Activated CD4-positive, alpha-beta T cell treated with anti-CD3 and anti-CD28 coated beads, Interleukin-2, amount 10 ng/mL, durations not matched to agents 7 days and 5 days (primary cell): Measurements from ENCODE around the gene ZNF205. TPM values are rescaled to one million over a fixed set of nuclear protein-coding genes. Genes with fewer than 3 reads are reported as not detected.

Experiments used
- CTCF ChIA-PET: fragments of 350-600 bp; sonication (Branson Sonifier 250); formaldehyde crosslinking; loops from one replicate; lab custom pipeline; 2021; ENCODE audit warnings: antibody characterized with exemption; lab: Charles Lee
- POLR2A ChIA-PET: fragments of 350-600 bp; sonication (Branson Sonifier 250); formaldehyde crosslinking; loops from one replicate; lab custom pipeline; 2021; ENCODE audit warnings: antibody characterized with exemption; lab: Charles Lee
- DNase-seq: peaks from one replicate; pipeline ENCODE4 v3.0.0-alpha.2; 2020
- H3K27ac Mint-ChIP-seq: one replicate; pipeline ENCODE4 v1.8.0; 2021; ENCODE audit warnings: mild to moderate bottlenecking, moderate library complexity, mixed read lengths
- H3K27me3 Mint-ChIP-seq: one replicate; pipeline ENCODE4 v1.8.0; 2021; ENCODE audit warnings: mixed read lengths
- H3K36me3 Mint-ChIP-seq: one replicate; pipeline ENCODE4 v1.8.0; 2021; ENCODE audit warnings: low read depth, mixed read lengths
- H3K4me1 Mint-ChIP-seq: one replicate; pipeline ENCODE4 v1.8.0; 2021; ENCODE audit warnings: mixed read lengths
- H3K4me3 Mint-ChIP-seq: one replicate; pipeline ENCODE4 v1.8.0; 2021; ENCODE audit warnings: mild to moderate bottlenecking, moderate library complexity, mixed read lengths
- H3K9me3 Mint-ChIP-seq: one replicate; pipeline ENCODE4 v1.8.0; 2021; ENCODE audit warnings: mixed read lengths
- total RNA-seq, 2 experiments: library from RNA; stranded (reverse); gene quantifications; one replicate each; pipeline ENCODE4 v1.2.3, GENCODE V29; 2021

Gene ZNF205
- total RNA-seq, 2 experiments from 2014 or later = not detected

- Mint-ChIP-seq H3K27me3 (no peaks in the 10 kb centered on the region), H3K9me3 (no peaks in the 10 kb centered on the region), H3K27ac (no peak overlapping the region), H3K4me3 (no peak overlapping the region), H3K36me3 (no peaks in the 10 kb centered on the region), H3K4me1 (peaks cover 68% of the 10 kb centered on the region)
- no peak for DNase-seq
- CTCF ChIA-PET = interaction anchor here (0.6 to 6.2 kb wide), 17 partner anchors 7 to 69 kb away, joined by 3 to 38 read pairs (median 5); partner anchors contain the start of gene IL32
- POLR2A ChIA-PET = interaction anchor here (0.7 to 1.4 kb wide), 3 partner anchors 21 to 31 kb away, joined by 3 read pairs; partner anchors contain the start of gene IL32
Observed at GRCh38 chr16:3096362-3096761, 16.0 kb upstream of the ZNF205 start.

- ChIA-PET POLR2A (interaction anchor here (1.0 to 1.4 kb wide), 2 partner anchors 26 to 32 kb away, joined by 3 read pairs; partner anchors contain the start of gene IL32), CTCF (interaction anchor here (0.9 to 6.2 kb wide), 11 partner anchors 8 to 47 kb away, joined by 3 to 38 read pairs (median 5); partner anchors contain the start of genes IL32 and ZNF213)
- H3K4me3 Mint-ChIP-seq = no peak overlapping the region
- no peaks in the 10 kb centered on the region for H3K9me3 Mint-ChIP-seq
- no peak for DNase-seq
- H3K27me3 Mint-ChIP-seq = no peaks in the 10 kb centered on the region
- no peak overlapping the region for H3K27ac Mint-ChIP-seq
- peaks cover 67% of the 10 kb centered on the region for H3K4me1 Mint-ChIP-seq
- H3K36me3 Mint-ChIP-seq = no peaks in the 10 kb centered on the region
Observed at GRCh38 chr16:3097266-3097665, 15.1 kb upstream of the ZNF205 start.

- H3K36me3 Mint-ChIP-seq = no peaks in the 10 kb centered on the region
- no peak for DNase-seq
- H3K27me3 Mint-ChIP-seq = no peaks in the 10 kb centered on the region
- H3K27ac Mint-ChIP-seq = peak within 1 kb of the TSS; percentile 91
- H3K9me3 Mint-ChIP-seq = no peaks in the 10 kb centered on the region
- ChIA-PET CTCF (interaction anchor here (1.1 to 6.2 kb wide), 6 partner anchors 8 to 40 kb away, joined by 3 to 38 read pairs (median 11); partner anchors contain the start of gene ZNF213), POLR2A (interaction anchor here (1.2 kb wide), 1 partner anchor 60 kb away, joined by 3 read pairs; no protein-coding TSS in a partner anchor)
- H3K4me3 Mint-ChIP-seq = peak within 1 kb of the TSS; percentile 84
- peaks cover 76% of the 10 kb centered on the region for H3K4me1 Mint-ChIP-seq
Observed at GRCh38 chr16:3098459-3099394, 13.7 kb upstream of the ZNF205 start, which contains the start of gene ZSCAN10. Gene ZSCAN10, minus strand, starts transcription at chr16:3099294. Its CDS starts 6,357 bp downstream, at chr16:3092937.

DNA sequence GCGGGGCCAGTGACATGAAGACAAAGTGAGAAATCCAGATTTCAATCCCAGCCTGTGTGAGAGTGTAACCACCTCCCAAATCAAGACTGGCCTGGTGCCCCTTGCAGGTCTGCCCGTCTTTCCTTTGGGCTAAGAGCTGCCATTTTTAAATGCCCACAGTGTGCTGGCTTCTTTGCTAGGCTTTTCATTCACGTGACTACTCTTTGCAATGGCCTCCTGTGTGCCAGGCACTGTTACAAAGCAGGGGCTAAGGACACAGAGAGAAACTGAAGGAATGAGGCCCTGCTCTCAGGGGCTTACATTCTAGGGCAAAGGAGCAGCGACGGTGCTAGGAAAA, 13.0 kb upstream of the ZNF205 start:
- no peaks in the 10 kb centered on the region for H3K36me3 Mint-ChIP-seq
- H3K9me3 Mint-ChIP-seq = no peaks in the 10 kb centered on the region
- POLR2A ChIA-PET = no interaction called here
- no peak overlapping the region for H3K4me3 Mint-ChIP-seq
- DNase-seq = no peak
- peaks cover 73% of the 10 kb centered on the region for H3K4me1 Mint-ChIP-seq
- H3K27ac Mint-ChIP-seq = no peak overlapping the region
- no peaks in the 10 kb centered on the region for H3K27me3 Mint-ChIP-seq
- CTCF ChIA-PET = interaction anchor here (2.0 to 6.2 kb wide), 6 partner anchors 10 to 40 kb away, joined by 7 to 38 read pairs (median 12); no protein-coding TSS in a partner anchor

DNA sequence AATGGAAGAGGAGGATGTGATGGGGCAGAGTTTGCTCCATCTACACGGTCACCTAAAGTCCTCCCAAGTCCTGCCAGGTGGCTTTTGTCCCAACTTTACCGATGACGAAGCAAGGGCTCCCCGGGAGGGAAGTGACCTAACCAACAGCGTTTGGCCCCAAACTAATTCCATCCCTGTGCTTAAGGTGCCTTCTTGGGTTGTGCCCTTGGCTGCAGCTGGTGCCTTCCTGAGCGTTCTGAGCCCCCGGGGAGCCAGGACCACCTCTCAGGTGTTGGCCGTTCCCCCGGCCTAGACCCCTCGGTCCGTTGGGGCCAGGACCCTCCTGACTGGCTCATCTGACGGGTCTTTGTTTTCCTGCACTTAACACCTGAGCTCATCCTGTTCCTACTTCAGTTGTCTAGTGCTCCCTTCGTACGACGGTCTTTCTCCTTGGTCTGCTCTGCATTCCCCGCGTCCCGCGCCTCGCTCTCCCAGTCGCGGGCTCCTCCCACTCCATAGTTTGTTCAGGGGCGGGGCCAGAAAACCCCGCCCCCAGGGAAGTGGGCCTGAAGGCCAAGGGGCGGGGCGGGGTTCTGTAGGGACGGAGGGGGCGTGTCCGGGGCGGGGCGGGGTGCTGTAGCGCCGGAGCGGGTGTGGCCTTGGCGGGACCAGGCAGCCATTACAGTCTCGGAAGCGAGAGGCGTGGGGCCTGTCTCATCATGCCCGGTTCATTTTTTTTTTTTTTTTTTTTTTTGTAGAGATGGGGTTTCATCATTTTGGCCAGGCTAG, 12.5 kb upstream of the ZNF205 start:
- peak overlapping the region; percentile 84 for H3K4me3 Mint-ChIP-seq
- H3K4me1 Mint-ChIP-seq = peaks cover 71% of the 10 kb centered on the region
- no peaks in the 10 kb centered on the region for H3K9me3 Mint-ChIP-seq
- peak overlapping the region; percentile 91 for H3K27ac Mint-ChIP-seq
- no peaks in the 10 kb centered on the region for H3K27me3 Mint-ChIP-seq
- no peaks in the 10 kb centered on the region for H3K36me3 Mint-ChIP-seq
- peak; percentile 94 for DNase-seq
- ChIA-PET CTCF (interaction anchor here (1.1 to 6.2 kb wide), 7 partner anchors 11 to 41 kb away, joined by 3 to 38 read pairs (median 9); no protein-coding TSS in a partner anchor), POLR2A (interaction anchor here (0.6 to 1.3 kb wide), 2 partner anchors 25 to 30 kb away, joined by 3 read pairs; no protein-coding TSS in a partner anchor)

GRCh38 chr16:3101018-3101840, 11.2 kb upstream of the ZNF205 start:
- H3K9me3 Mint-ChIP-seq = no peaks in the 10 kb centered on the region
- POLR2A ChIA-PET = interaction anchor here (1.3 kb wide), 1 partner anchor 28 kb away, joined by 3 read pairs; no protein-coding TSS in a partner anchor
- peak; percentile 73 for DNase-seq

GRCh38 chr16:3101841-3102470, 10.4 kb upstream of the ZNF205 start:
- H3K4me3 Mint-ChIP-seq = peak overlapping the region; percentile 66
- H3K4me1 Mint-ChIP-seq = peaks cover 69% of the 10 kb centered on the region
- H3K36me3 Mint-ChIP-seq = no peaks in the 10 kb centered on the region
- peak; percentile 61 for DNase-seq
- ChIA-PET CTCF (interaction anchor here (0.6 to 3.6 kb wide), 12 partner anchors 8 to 250 kb away, joined by 3 to 20 read pairs (median 4); partner anchors contain the start of genes IL32 and ZNF213), POLR2A (no interaction called here)
- peak overlapping the region; percentile 87 for H3K27ac Mint-ChIP-seq
- no peaks in the 10 kb centered on the region for H3K27me3 Mint-ChIP-seq
- no peaks in the 10 kb centered on the region for H3K9me3 Mint-ChIP-seq

More at GRCh38 chr16:3101018-3101840, 11.2 kb upstream of the ZNF205 start:
- CTCF ChIA-PET = interaction anchor here (0.5 to 6.2 kb wide), 19 partner anchors 8 to 689 kb away, joined by 3 to 38 read pairs (median 5); partner anchors contain the start of genes IL32, PKMYT1 and ZNF213
- Mint-ChIP-seq H3K4me3 (peak overlapping the region; percentile 66), H3K36me3 (no peaks in the 10 kb centered on the region), H3K27ac (peak overlapping the region; percentile 87), H3K4me1 (peaks cover 71% of the 10 kb centered on the region), H3K27me3 (no peaks in the 10 kb centered on the region)

- CTCF ChIA-PET = interaction anchor here (0.6 to 3.3 kb wide), 9 partner anchors 8 to 44 kb away, joined by 3 to 15 read pairs (median 4); partner anchors contain the start of gene ZNF213
Observed at GRCh38 chr16:3106205-3106928, 6.0 kb upstream of the ZNF205 start.

DNA sequence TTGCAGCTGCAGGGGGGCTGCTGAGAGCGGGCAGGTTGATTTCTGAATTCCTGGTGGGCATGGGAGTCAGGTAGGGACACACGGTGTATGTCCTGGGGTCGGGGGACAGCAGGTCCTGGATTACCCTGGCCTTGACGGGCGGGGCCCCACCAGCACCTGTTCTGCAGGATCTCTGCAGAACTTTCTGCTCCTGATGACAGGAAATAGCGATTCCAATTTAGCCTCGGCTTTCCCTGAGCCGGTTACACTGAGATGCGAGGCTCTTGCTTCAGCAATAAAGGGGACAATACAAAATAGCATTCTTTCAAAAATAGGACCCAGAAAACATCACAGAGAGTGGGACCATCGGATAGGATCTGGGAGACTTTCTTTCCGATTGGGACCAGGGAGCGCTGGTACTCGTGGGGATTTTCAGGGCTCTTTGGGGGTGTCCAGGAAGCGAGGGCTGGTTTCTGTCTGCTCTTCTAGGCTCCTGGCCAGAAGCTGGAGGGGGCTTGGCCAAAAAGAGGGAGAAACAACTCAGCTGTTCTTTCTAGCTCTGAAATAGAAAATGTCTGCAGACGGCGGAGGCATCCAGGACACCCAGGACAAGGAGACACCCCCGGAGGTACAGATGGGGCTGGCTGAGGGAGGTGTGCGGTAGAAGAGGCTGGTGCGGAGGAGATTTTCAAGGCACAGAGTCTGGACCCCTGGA, 642 bp downstream of the ZNF205 start:
- Mint-ChIP-seq H3K27ac (no peak overlapping the region), H3K36me3 (peaks cover 3% of the 10 kb centered on the region), H3K4me3 (no peak overlapping the region), H3K4me1 (peaks cover 1% of the 10 kb centered on the region), H3K9me3 (no peaks in the 10 kb centered on the region), H3K27me3 (peaks cover 8% of the 10 kb centered on the region)
- ChIA-PET CTCF (interaction anchor here (2.3 to 4.9 kb wide), 2 partner anchors 16 to 54 kb away, joined by 5 to 28 read pairs; no protein-coding TSS in a partner anchor), POLR2A (no interaction called here)
- no peak for DNase-seq

More at GRCh38 chr16:3106205-3106928, 6.0 kb upstream of the ZNF205 start:
- Mint-ChIP-seq H3K4me3 (peak overlapping the region; percentile 79), H3K27ac (peak overlapping the region; percentile 86), H3K9me3 (no peaks in the 10 kb centered on the region), H3K4me1 (peaks cover 39% of the 10 kb centered on the region), H3K27me3 (no peaks in the 10 kb centered on the region), H3K36me3 (peaks cover 3% of the 10 kb centered on the region)
- peak; percentile 89 for DNase-seq
- POLR2A ChIA-PET = no interaction called here
